A549 treated with AZD9567 at 1 μM for 4 hours (cell line): ENCODE data around the gene RNASEH2C. TPM values are rescaled to one million over a fixed set of nuclear protein-coding genes. Genes with fewer than 3 reads are reported as not detected.

Source experiments
- total RNA-seq: library from RNA; stranded (reverse); fragments of 200-300 nt; extraction: Qiagen RNA extraction; gene quantifications from 5 replicates; pipeline ENCODE4 v1.2.3, GENCODE V29; 2022; ENCODE audit not compliant: insufficient read depth

RNASEH2C gene
- 26.8 to 55.4 TPM (median 52.8 TPM) in 5 replicates for total RNA-seq

DNA sequence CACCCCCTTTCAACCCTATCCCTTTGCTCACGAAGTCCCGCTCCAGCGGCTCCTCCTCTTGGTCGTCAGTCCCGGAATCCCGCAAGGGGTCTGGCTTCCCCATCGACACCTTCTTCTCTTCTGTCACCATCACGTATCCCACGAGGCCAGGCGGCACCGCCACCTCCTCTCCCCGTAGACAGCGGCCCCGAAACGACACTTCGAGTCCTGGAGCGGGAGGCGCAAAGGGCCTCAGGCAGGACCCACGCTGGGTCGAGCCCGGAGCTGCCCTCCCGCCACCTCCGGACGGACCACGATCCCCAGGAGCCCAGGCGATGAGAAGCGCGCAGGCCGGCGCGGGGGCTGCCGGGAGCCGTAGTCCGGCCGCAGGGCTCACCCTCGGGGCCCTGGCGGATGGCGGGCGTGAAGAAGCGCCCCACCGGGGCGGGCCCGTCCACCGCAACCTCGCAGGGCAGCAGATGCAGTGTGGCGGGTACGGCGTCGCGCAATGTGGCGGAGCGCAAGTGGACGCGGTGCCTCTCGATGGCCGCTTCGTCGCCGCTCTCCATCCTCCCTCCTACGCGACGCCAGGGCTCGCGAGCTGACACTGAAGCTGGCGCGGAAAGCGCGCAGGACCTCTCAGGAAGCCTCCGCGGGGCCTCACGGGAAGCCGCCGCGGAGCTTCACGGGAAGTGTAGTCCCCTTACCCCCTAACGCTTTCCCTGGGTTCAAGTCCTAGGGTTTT is at the start of gene RNASEH2C:
Gene RNASEH2C (minus strand): TSS at position 588 of the 724 bp plus-strand sequence. CDS start 40 bp downstream, at position 548.

DNA sequence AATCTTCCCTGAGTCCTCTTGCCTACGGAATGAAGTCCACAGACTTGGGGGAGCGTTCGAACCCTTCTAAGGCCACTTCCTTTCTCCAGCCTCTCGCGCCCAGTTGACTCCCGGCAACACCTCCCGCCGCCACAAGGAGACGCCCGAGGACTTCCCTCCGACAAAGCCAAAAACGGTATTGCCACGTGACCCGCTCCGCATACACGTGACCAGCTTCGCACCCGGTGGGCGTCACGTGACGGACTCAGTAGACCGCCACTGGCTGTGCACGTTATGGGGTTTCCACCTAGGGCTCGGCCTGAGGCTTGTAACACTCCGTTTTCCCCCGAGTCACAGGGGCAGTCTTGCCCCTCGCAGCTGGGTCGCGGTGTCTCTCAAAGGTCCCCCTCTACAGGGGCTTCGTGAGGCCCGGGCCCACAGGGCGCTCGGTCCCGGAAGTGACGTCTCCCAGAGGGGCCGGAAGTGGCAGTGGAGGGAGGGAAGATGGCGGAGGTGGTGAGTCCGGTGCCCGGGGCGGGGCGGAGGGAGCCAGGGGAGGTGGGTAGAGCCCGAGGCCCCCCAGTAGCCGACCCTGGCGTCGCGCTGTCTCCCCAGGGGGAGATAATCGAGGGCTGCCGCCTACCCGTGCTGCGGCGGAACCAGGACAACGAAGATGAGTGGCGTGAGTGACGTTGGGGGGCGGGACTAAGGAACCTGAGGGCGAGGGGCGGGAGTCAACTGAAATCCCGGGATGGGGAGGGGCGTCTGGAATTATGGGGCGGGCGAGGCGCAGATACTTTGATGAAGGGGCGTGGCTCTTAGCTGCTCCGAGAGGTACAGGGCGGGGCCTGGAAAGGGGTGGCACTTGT is 8.6 kb downstream of the RNASEH2C start, which contains the start of gene KAT5:
Gene KAT5 (plus strand): TSS at position 468 of the 848 bp plus-strand sequence. CDS start 16 bp downstream, at position 484.

Other genes with a start within 250 kb of the RNASEH2C start
- gene MALAT1, start 221.8 kb downstream of the RNASEH2C start, total RNA-seq: 55.2 to 111 TPM (median 88.6 TPM) in 5 replicates
- gene SCYL1, start 195.7 kb downstream of the RNASEH2C start, total RNA-seq: 37.6 to 65.4 TPM (median 64.4 TPM) in 5 replicates
- 65.1 to 117 TPM (median 101 TPM) in 5 replicates for gene LTBP3, start 162.4 kb downstream of the RNASEH2C start, total RNA-seq
- gene ZNRD2, start 150.3 kb downstream of the RNASEH2C start, total RNA-seq: 69.5 to 80.8 TPM (median 77.9 TPM) in 5 replicates
- 20.8 to 56.1 TPM (median 50.0 TPM) in 5 replicates for gene FAM89B, start 148.3 kb downstream of the RNASEH2C start, total RNA-seq
- 22.6 to 35.1 TPM (median 32.7 TPM) in 5 replicates for gene EHBP1L1, start 144.7 kb downstream of the RNASEH2C start, total RNA-seq
- gene KCNK7, start 125.0 kb downstream of the RNASEH2C start, total RNA-seq: 0.26 to 1.4 TPM (median 0.77 TPM) in 4 of 5 replicates, not detected in the other
- 44.0 to 49.5 TPM (median 47.5 TPM) in 5 replicates for gene MAP3K11, start 106.6 kb downstream of the RNASEH2C start, total RNA-seq
- gene PCNX3, start 105.0 kb downstream of the RNASEH2C start, total RNA-seq: 25.3 to 38.8 TPM (median 37.9 TPM) in 5 replicates
- gene SIPA1, start 82.7 kb downstream of the RNASEH2C start, total RNA-seq: 11.1 to 21.7 TPM (median 18.4 TPM) in 5 replicates
- 52.1 to 79.3 TPM (median 74.8 TPM) in 5 replicates for gene RELA, start 57.9 kb downstream of the RNASEH2C start, total RNA-seq
- gene KAT5, start 8.5 kb downstream of the RNASEH2C start, total RNA-seq: 31.3 to 46.9 TPM (median 45.7 TPM) in 5 replicates
- gene AP5B1, start 60.2 kb upstream of the RNASEH2C start, total RNA-seq: 6.6 to 12.9 TPM (median 11.5 TPM) in 5 replicates
- gene OVOL1, start 66.3 kb upstream of the RNASEH2C start, total RNA-seq: 0.05 to 0.09 TPM (median 0.09 TPM) in 4 of 5 replicates, not detected in the other
- 0.08 to 0.10 TPM (median 0.10 TPM) in 3 of 5 replicates, not detected in the others for gene SNX32, start 113.2 kb upstream of the RNASEH2C start, total RNA-seq
- 2,195 to 2,429 TPM (median 2,317 TPM) in 5 replicates for gene CFL1, start 137.4 kb upstream of the RNASEH2C start, total RNA-seq
- gene MUS81, start 139.6 kb upstream of the RNASEH2C start, total RNA-seq: 18.2 to 33.2 TPM (median 29.7 TPM) in 5 replicates
- 0.54 to 1.7 TPM (median 1.3 TPM) in 4 of 5 replicates, not detected in the other for gene EFEMP2, start 152.0 kb upstream of the RNASEH2C start, total RNA-seq
- gene CTSW, start 159.0 kb upstream of the RNASEH2C start, total RNA-seq: 0.09 TPM in 3 of 5 replicates, not detected in the others
- 84.8 to 112 TPM (median 86.9 TPM) in 5 replicates for gene FIBP, start 167.7 kb upstream of the RNASEH2C start, total RNA-seq
- 28.3 to 53.4 TPM (median 46.1 TPM) in 5 replicates for gene CCDC85B, start 169.9 kb upstream of the RNASEH2C start, total RNA-seq
- 119 to 205 TPM (median 139 TPM) in 5 replicates for gene FOSL1, start 179.6 kb upstream of the RNASEH2C start, total RNA-seq
- gene C11orf68, start 198.3 kb upstream of the RNASEH2C start, total RNA-seq: 34.9 to 51.5 TPM (median 45.0 TPM) in 5 replicates
- 129 to 249 TPM (median 206 TPM) in 5 replicates for gene DRAP1, start 198.6 kb upstream of the RNASEH2C start, total RNA-seq
- 0.25 TPM in 1 of 5 replicates, not detected in the others for gene TSGA10IP, start 224.7 kb upstream of the RNASEH2C start, total RNA-seq
- gene SART1, start 240.9 kb upstream of the RNASEH2C start, total RNA-seq: 45.1 to 62.7 TPM (median 60.4 TPM) in 5 replicates